Endothelial cell of umbilical vein (primary cell): Measurements from ENCODE around the gene LAMB1. TPM values are rescaled to one million over a fixed set of nuclear protein-coding genes. Genes with fewer than 3 reads are reported as not detected.

ENCODE experiments used
- BruUV-seq: library from RNA; stranded (reverse); fragments of 400-500 nt; replicated peaks from 2 replicates; lab custom pipeline; 2021; lab: Mats Ljungman, UMichigan
- CTCF ChIA-PET: fragments of 300-600, 350-600 bp; sonication (Branson Sonifier 250); formaldehyde crosslinking; loops from one replicate; lab custom pipeline; 2021; ENCODE audit warnings: antibody characterized with exemption, inconsistent platforms; lab: Charles Lee
- POLR2A ChIA-PET: fragments of 300-600, 350-600 bp; sonication (Branson Sonifier 250); formaldehyde crosslinking; loops from one replicate; lab custom pipeline; 2021; ENCODE audit warnings: antibody characterized with exemption, inconsistent platforms; lab: Charles Lee
- DNase-seq: peaks from one replicate; pipeline ENCODE4 v3.0.0-alpha.2; 2011; ENCODE audit warnings: low read depth, low spot score
- FAIRE-seq: peaks from 2 replicates; lab custom pipeline; 2011; peaks lifted over from hg19 to GRCh38; lab: Jason Lieb, UNC
- H2AFZ ChIP-seq: 2 replicates; pipeline ENCODE4 v1.6.0; 2012; ENCODE audit warnings: low read depth, low read length, control low read depth, inconsistent platforms
- H3K27ac ChIP-seq: 2 replicates; pipeline ENCODE4 v1.5.1; 2011; ENCODE audit warnings: low read depth, mild to moderate bottlenecking, control low read depth, low read length, moderate library complexity; ENCODE audit not compliant: insufficient read depth
- H3K27me3 ChIP-seq, 2 experiments: 2 replicates each; pipeline versions ENCODE4 v1.6.0 to v1.6.1; 2011; ENCODE audit warnings: low read length in 2 of 2, mixed read lengths in 1 of 2; ENCODE audit not compliant: control insufficient read depth in 2 of 2, insufficient read depth in 2 of 2
- H3K36me3 ChIP-seq, 2 experiments: 2 replicates in 1 of 2; 3 replicates in 1 of 2; pipeline ENCODE4 v1.5.1; 2011; ENCODE audit warnings: low read length in 2 of 2, mild to moderate bottlenecking in 1 of 2, moderate library complexity in 1 of 2; ENCODE audit not compliant: control insufficient read depth in 2 of 2, insufficient read depth in 2 of 2; ENCODE audit errors: extremely low read depth in 1 of 2
- H3K4me1 ChIP-seq: 3 replicates; pipeline ENCODE4 v1.5.1; 2011; ENCODE audit warnings: mild to moderate bottlenecking, low read length; ENCODE audit not compliant: control insufficient read depth, insufficient read depth; ENCODE audit errors: extremely low read depth
- H3K4me2 ChIP-seq: 2 replicates; pipeline ENCODE4 v1.6.1; 2011; ENCODE audit warnings: low read length, control low read depth, mixed read lengths; ENCODE audit not compliant: insufficient read depth
- H3K4me3 ChIP-seq, 3 experiments: fragments of 200-600 bp in 1 of 3; sonication (generic), shearing (Covaris generic) in 1 of 3; replicated peaks in 1 of 3; 2 replicates each; pipeline ENCODE4 v1.5.1; 2011 to 2016; ENCODE audit warnings: control low read depth in 3 of 3, low read length in 3 of 3, mild to moderate bottlenecking in 2 of 3, inconsistent platforms in 1 of 3, low read depth in 1 of 3, moderate library complexity in 1 of 3; ENCODE audit not compliant: insufficient read depth in 1 of 3
- H3K79me2 ChIP-seq: 2 replicates; pipeline ENCODE4 v1.6.0; 2012; ENCODE audit warnings: low read length, inconsistent platforms; ENCODE audit not compliant: control insufficient read depth, insufficient read depth
- H3K9ac ChIP-seq: replicated peaks from 2 replicates; pipeline ENCODE3; 2011; ENCODE audit warnings: low read length, control low read depth; ENCODE audit not compliant: insufficient read depth; ENCODE audit errors: extremely low read depth
- H3K9me1 ChIP-seq: replicated peaks from 3 replicates; pipeline ENCODE4 v1.6.0; 2011; ENCODE audit warnings: mild to moderate bottlenecking, low read length; ENCODE audit not compliant: control insufficient read depth, insufficient read depth; ENCODE audit errors: extremely low read depth
- H3K9me3 ChIP-seq: replicated peaks from 2 replicates; pipeline ENCODE4 v1.5.1; 2012; ENCODE audit warnings: low read length, inconsistent platforms; ENCODE audit not compliant: control insufficient read depth, insufficient read depth
- H4K20me1 ChIP-seq: replicated peaks from 2 replicates; pipeline ENCODE3; 2011; ENCODE audit warnings: mild to moderate bottlenecking, low read length; ENCODE audit not compliant: control insufficient read depth, insufficient read depth; ENCODE audit errors: extremely low read depth
- CTCF ChIP-seq, 2 donors: IDR thresholded peaks; 1 replicate in 1 of 2; 2 replicates in 1 of 2; pipeline ENCODE4 v1.5.1; 2011; ENCODE audit warnings: low read length in 2 of 2, mild to moderate bottlenecking in 2 of 2, moderate library complexity in 2 of 2, control low read depth in 1 of 2, inconsistent platforms in 1 of 2, low read depth in 1 of 2; ENCODE audit not compliant: insufficient read depth in 1 of 2; ENCODE audit errors: extremely low read depth in 1 of 2
- EZH2 ChIP-seq: IDR thresholded peaks from 2 replicates; pipeline ENCODE4 v1.6.1; 2012; ENCODE audit warnings: borderline replicate concordance, low read depth, mild to moderate bottlenecking, moderate library complexity, low read length, inconsistent platforms; ENCODE audit not compliant: severe bottlenecking
- FOS ChIP-seq: IDR thresholded peaks from 2 replicates; pipeline ENCODE4 v1.6.1; 2011; ENCODE audit warnings: mild to moderate bottlenecking, low read length, moderate library complexity, borderline replicate concordance; ENCODE audit not compliant: insufficient read depth
- GATA2 ChIP-seq: IDR thresholded peaks from 2 replicates; pipeline ENCODE4 v1.7.0; 2011; ENCODE audit warnings: low read depth, mild to moderate bottlenecking, moderate library complexity, mixed read lengths, low read length; ENCODE audit not compliant: insufficient read length, insufficient read depth
- JUN ChIP-seq: IDR thresholded peaks from 2 replicates; pipeline ENCODE4 v1.6.1; 2011; ENCODE audit warnings: borderline replicate concordance, low read depth; ENCODE audit not compliant: insufficient read length, insufficient read depth
- MAX ChIP-seq: IDR thresholded peaks from 2 replicates; pipeline ENCODE4 v1.6.1; 2011; ENCODE audit not compliant: insufficient read depth, insufficient read length
- MYC ChIP-seq: IDR thresholded peaks from one replicate; pipeline ENCODE4 v1.6.1; 2011; ENCODE audit warnings: mild to moderate bottlenecking, low read depth, low read length
- POLR2A ChIP-seq: IDR thresholded peaks from 2 replicates; pipeline ENCODE4 v1.6.1; 2012; ENCODE audit warnings: low read depth, mild to moderate bottlenecking, control low read depth, low read length
- POLR2AphosphoS5 ChIP-seq: IDR thresholded peaks from 2 replicates; pipeline ENCODE4 v1.6.1; 2012; ENCODE audit warnings: low read depth, mild to moderate bottlenecking, control low read depth, low read length, moderate library complexity; ENCODE audit not compliant: insufficient read depth
- dilution Hi-C: fragments of 300-500 bp; cut with MboI; formaldehyde crosslinking; loops from one replicate; pipeline ENCODE4 v1.15.0; 2019; ENCODE audit warnings: low sequenced_read_pairs; ENCODE audit not compliant: extremely low pct_ligation_motif_present
- intact Hi-C: fragments of 100-400 bp; cut with micrococcal nuclease; formaldehyde crosslinking; loops from one replicate; pipeline ENCODE4 v1.10.0; 2022
- polyA plus RNA-seq, 4 experiments: library from polyadenylated mRNA; depleted of rRNA in 3 of 4; stranded (reverse) in 3 of 4; unstranded in 1 of 4; fragments of >200 nt; gene quantifications; 2 replicates each; pipeline versions ENCODE4 v1.2.1 to v1.2.3, GENCODE V29; 2011 to 2012; ENCODE audit warnings: missing spikeins in 1 of 4
- total RNA-seq: library from RNA; stranded (reverse); gene quantifications from 2 replicates; pipeline ENCODE4 v1.2.3, GENCODE V29; 2021

The LAMB1 gene
- total and polyA plus RNA-seq, 2 donors (not counting 3 experiments of a cell fraction or from before 2014, with no cell fraction given): 588 to 703 TPM

- no TSS peak for BruUV-seq
- intact Hi-C loops (no loop called here), dilution Hi-C loops (no loop called here)
- H3K4me3 ChIP-seq: no peak overlapping the region
- H3K36me3 ChIP-seq: no peaks in the 10 kb centered on the region
- no peaks in the 10 kb centered on the region for H3K27me3 ChIP-seq
- FAIRE-seq (no peak), DNase-seq (no peak)
- no peak overlapping the region for H3K9ac ChIP-seq
- no peak overlapping the region for H3K27ac ChIP-seq
- TF ChIP-seq POLR2AphosphoS5 (no peak), CTCF (IDR thresholded peaks at IDR 0.05; ENCODE audit: extremely low read depth in 1 of 2, insufficient read depth in 1 of 2, low read depth in 1 of 2, low read length in 2 of 2) (no peak), POLR2A (no peak), MYC (no peak), EZH2 (no peak), FOS (no peak)
- no peaks in the 10 kb centered on the region for H3K9me3 ChIP-seq
- no peaks in the 10 kb centered on the region for H3K9me1 ChIP-seq
- no peaks in the 10 kb centered on the region for H3K79me2 ChIP-seq
- H3K4me2 ChIP-seq: no peak overlapping the region
- POLR2A ChIA-PET: no interaction called here
- H4K20me1 ChIP-seq: no peaks in the 10 kb centered on the region
- peaks cover 7% of the 10 kb centered on the region for H3K4me1 ChIP-seq
- H2AFZ ChIP-seq: no peak overlapping the region
- CTCF ChIA-PET: no interaction called here
Observed at GRCh38 chr7:108048422-108048821, 45.5 kb upstream of the LAMB1 start.

- CTCF ChIA-PET: no interaction called here
- dilution Hi-C loops: no loop called here
- Histone ChIP-seq H3K27me3 (no peaks in the 10 kb centered on the region), H3K9ac (no peak overlapping the region), H3K27ac (no peak overlapping the region), H3K36me3 (no peaks in the 10 kb centered on the region), H3K79me2 (no peaks in the 10 kb centered on the region), H3K4me3 (no peak overlapping the region), H3K9me1 (no peaks in the 10 kb centered on the region), H3K9me3 (no peaks in the 10 kb centered on the region), H4K20me1 (no peaks in the 10 kb centered on the region), H3K4me2 (no peak overlapping the region), H2AFZ (no peak overlapping the region), H3K4me1 (peaks cover 7% of the 10 kb centered on the region)
- FAIRE-seq: no peak
- BruUV-seq: no TSS peak
- intact Hi-C loops: no loop called here
- no peak for TF ChIP-seq GATA2
- TF ChIP-seq CTCF (IDR thresholded peaks at IDR 0.05; ENCODE audit: extremely low read depth in 1 of 2, insufficient read depth in 1 of 2, low read depth in 1 of 2, low read length in 2 of 2): no peak
- no peak for TF ChIP-seq EZH2
- TF ChIP-seq POLR2AphosphoS5: no peak
- no peak for TF ChIP-seq FOS
- no peak for TF ChIP-seq MAX
- no peak for TF ChIP-seq POLR2A
- TF ChIP-seq MYC: no peak
- TF ChIP-seq JUN: no peak
- DNase-seq: no peak
- POLR2A ChIA-PET: no interaction called here
Observed at GRCh38 chr7:108046952-108047506, 44.1 kb upstream of the LAMB1 start.
